ENCODE results near the gene BAMBI.

Gene BAMBI

DNA sequence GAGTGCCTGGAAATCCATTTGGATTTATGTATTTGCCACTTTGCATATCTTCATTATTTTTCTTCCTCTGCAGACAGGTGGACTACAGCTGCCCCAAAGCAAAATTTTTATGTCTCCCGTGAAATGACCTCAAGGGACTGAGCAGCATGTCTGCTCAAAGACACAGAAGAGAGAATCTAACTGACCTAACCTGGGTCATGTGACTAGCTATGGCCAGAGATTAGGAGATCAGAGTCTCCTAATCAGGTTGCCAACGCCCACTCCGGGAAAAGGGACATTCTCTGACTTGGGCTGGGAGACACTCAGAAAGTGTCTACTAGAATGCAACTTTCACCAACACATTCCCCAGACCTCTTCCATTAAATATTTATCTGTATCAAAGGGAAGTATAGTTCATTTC lies 2.5 kb upstream of the BAMBI start:
- no peak overlapping the region for H2AK5ac ChIP-seq (ENCODE audit: low read depth, low read length)
- no peak overlapping the region for H2BK12ac ChIP-seq (ENCODE audit: low read length)
- no CpG with 5 or more reads among the region's 3 CpGs for WGBS, 2 donors (ENCODE audit: extremely low coverage in 2 of 2, insufficient read length in 2 of 2, insufficient replicate concordance in 1 of 2)
- no peak overlapping the region for H3K18ac ChIP-seq (ENCODE audit: low read length)
- DNase-seq (ENCODE audit: low spot score): no peak
- no peak overlapping the region for H3K27ac ChIP-seq (replicated peaks; ENCODE audit: low read length)
- H3K79me1 ChIP-seq (ENCODE audit: low read depth, low read length): no peaks in the 10 kb centered on the region
- no peak overlapping the region for H2BK120ac ChIP-seq (ENCODE audit: low read depth, low read length)
- H3K4me3 ChIP-seq (ENCODE audit: low read length in 2 of 2): no peak overlapping the region
- H2AFZ ChIP-seq (ENCODE audit: low read length): no peak overlapping the region
- H3K9ac ChIP-seq (ENCODE audit: low read depth, low read length, poor library complexity): no peak overlapping the region
- no peak overlapping the region for H2BK15ac ChIP-seq (ENCODE audit: low read length)
- H3K36me3 ChIP-seq (replicated peaks in 1 of 2; ENCODE audit: control insufficient read depth in 2 of 2, insufficient read depth in 2 of 2, low read length in 2 of 2): no peaks in the 10 kb centered on the region
- H3K27me3 ChIP-seq (ENCODE audit: control insufficient read depth in 3 of 3, insufficient read depth in 3 of 3, low read depth in 1 of 3, low read length in 3 of 3): peaks cover 2 to 75% (median 48%) of the 10 kb centered on the region in 3 experiments
- H4K8ac ChIP-seq (ENCODE audit: low read depth, low read length): no peak overlapping the region
- H3K4me2 ChIP-seq (ENCODE audit: insufficient read depth, low read length, poor library complexity, severe bottlenecking): no peak overlapping the region
- H4K91ac ChIP-seq (ENCODE audit: low read depth, low read length, poor library complexity): no peak overlapping the region
- no peak overlapping the region for H3K14ac ChIP-seq (ENCODE audit: low read length)
- H3K23ac ChIP-seq (ENCODE audit: low read depth, low read length, poor library complexity): no peak overlapping the region
- H3K9me3 ChIP-seq (replicated peaks in 1 of 2; ENCODE audit: control insufficient read depth in 2 of 2, insufficient read depth in 1 of 2, low read depth in 1 of 2, low read length in 2 of 2): peaks cover under 1 to 1% of the 10 kb centered on the region in 2 donors
- no peak overlapping the region for H3K4ac ChIP-seq (ENCODE audit: low read length)
- H2BK5ac ChIP-seq (ENCODE audit: low read length): no peak overlapping the region
- peaks cover 3 to 6% of the 10 kb centered on the region in 2 donors for H3K4me1 ChIP-seq (ENCODE audit: control insufficient read depth in 2 of 2, insufficient read depth in 1 of 2, low read depth in 1 of 2, low read length in 2 of 2)

GRCh38 chr10:28676326-28676967 lies 874 bp upstream of the BAMBI start:
- Histone ChIP-seq H2AFZ (ENCODE audit: low read length) (peak overlapping the region; percentile 97), H2BK120ac (ENCODE audit: low read depth, low read length) (no peak overlapping the region), H4K8ac (ENCODE audit: low read depth, low read length) (no peak overlapping the region), H3K27me3 (ENCODE audit: control insufficient read depth in 3 of 3, insufficient read depth in 3 of 3, low read depth in 1 of 3, low read length in 3 of 3) (peaks cover 0 to 79% (median 44%) of the 10 kb centered on the region in 3 experiments), H2AK5ac (ENCODE audit: low read depth, low read length) (no peak overlapping the region), H2BK12ac (ENCODE audit: low read length) (no peak overlapping the region), H2BK15ac (ENCODE audit: low read length) (no peak overlapping the region), H3K23ac (ENCODE audit: low read depth, low read length, poor library complexity) (no peak overlapping the region), H3K79me1 (ENCODE audit: low read depth, low read length) (no peaks in the 10 kb centered on the region), H3K14ac (ENCODE audit: low read length) (no peak overlapping the region), H3K27ac (replicated peaks; ENCODE audit: low read length) (no peak overlapping the region), H3K4me3 (ENCODE audit: low read length in 2 of 2) (peak overlapping the region; percentile 29 to 79), H2BK5ac (ENCODE audit: low read length) (no peak overlapping the region), H3K9ac (ENCODE audit: low read depth, low read length, poor library complexity) (peak overlapping the region; percentile 50), H4K91ac (ENCODE audit: low read depth, low read length, poor library complexity) (no peak overlapping the region), H3K4ac (ENCODE audit: low read length) (no peak overlapping the region), H3K36me3 (replicated peaks in 1 of 2; ENCODE audit: control insufficient read depth in 2 of 2, insufficient read depth in 2 of 2, low read length in 2 of 2) (no peaks in the 10 kb centered on the region), H3K4me2 (ENCODE audit: insufficient read depth, low read length, poor library complexity, severe bottlenecking) (peak overlapping the region; percentile 96), H3K9me3 (replicated peaks in 1 of 2; ENCODE audit: control insufficient read depth in 2 of 2, insufficient read depth in 1 of 2, low read depth in 1 of 2, low read length in 2 of 2) (no peaks in the 10 kb centered on the region), H3K18ac (ENCODE audit: low read length) (no peak overlapping the region), H3K4me1 (ENCODE audit: control insufficient read depth in 2 of 2, insufficient read depth in 1 of 2, low read depth in 1 of 2, low read length in 2 of 2) (peaks cover 6 to 7% of the 10 kb centered on the region in 2 donors)
- no peak for DNase-seq (ENCODE audit: low spot score)
- WGBS, 2 donors (ENCODE audit: extremely low coverage in 2 of 2, insufficient read length in 2 of 2, insufficient replicate concordance in 1 of 2): no CpG with 5 or more reads among the region's 25 CpGs

DNA sequence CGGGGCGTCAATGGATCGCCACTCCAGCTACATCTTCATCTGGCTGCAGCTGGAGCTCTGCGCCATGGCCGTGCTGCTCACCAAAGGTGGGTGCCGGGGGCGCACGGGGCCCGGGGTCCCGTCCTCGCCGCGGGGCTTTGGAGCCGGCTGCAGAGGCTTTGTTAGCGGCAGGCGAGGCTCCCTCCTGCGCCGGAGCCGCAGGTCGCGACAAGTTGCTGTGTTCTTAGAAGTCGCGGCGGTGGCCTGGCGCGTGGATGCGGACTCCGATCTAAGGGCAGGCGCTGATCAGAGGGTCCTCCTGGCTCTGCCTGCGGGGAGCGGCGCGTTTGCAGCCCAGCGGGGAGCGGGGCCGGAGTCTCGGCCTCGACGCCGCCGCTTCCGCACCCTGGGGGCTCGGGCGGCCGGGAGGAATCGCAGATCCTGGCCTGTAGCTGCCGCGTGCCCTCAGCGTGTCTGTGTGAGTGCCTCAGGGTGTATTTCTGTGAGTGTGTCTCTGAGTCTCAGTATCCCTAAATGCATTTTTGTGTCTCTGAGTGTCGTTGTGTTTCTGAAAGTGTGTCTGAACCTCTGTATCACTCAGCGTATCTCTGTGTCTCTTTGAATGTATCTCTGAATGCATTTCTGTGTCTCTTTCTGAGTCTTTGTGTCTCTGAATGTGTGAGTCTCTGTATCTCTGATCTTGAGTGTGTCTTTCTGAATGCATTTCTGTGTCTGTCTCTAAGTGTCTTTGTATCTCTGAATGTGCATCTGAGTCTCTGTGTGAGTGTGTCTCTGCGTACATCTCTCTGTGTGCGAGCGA lies 766 bp downstream of the BAMBI start:
- no peak overlapping the region for H2AK5ac ChIP-seq (ENCODE audit: low read depth, low read length)
- no peak for DNase-seq (ENCODE audit: low spot score)
- H3K27ac ChIP-seq (replicated peaks; ENCODE audit: low read length): no peak overlapping the region

More for the DNA sequence above, 766 bp downstream of the BAMBI start:
- no peaks in the 10 kb centered on the region for H3K36me3 ChIP-seq (replicated peaks in 1 of 2; ENCODE audit: control insufficient read depth in 2 of 2, insufficient read depth in 2 of 2, low read length in 2 of 2)
- peaks cover 6 to 7% of the 10 kb centered on the region in 2 donors for H3K4me1 ChIP-seq (ENCODE audit: control insufficient read depth in 2 of 2, insufficient read depth in 1 of 2, low read depth in 1 of 2, low read length in 2 of 2)
- H3K9me3 ChIP-seq (replicated peaks in 1 of 2; ENCODE audit: control insufficient read depth in 2 of 2, insufficient read depth in 1 of 2, low read depth in 1 of 2, low read length in 2 of 2): no peaks in the 10 kb centered on the region
- H3K4me2 ChIP-seq (ENCODE audit: insufficient read depth, low read length, poor library complexity, severe bottlenecking): peak overlapping the region; percentile 96
- H3K27me3 ChIP-seq (ENCODE audit: control insufficient read depth in 3 of 3, insufficient read depth in 3 of 3, low read depth in 1 of 3, low read length in 3 of 3): peaks cover 0 to 70% (median 47%) of the 10 kb centered on the region in 3 experiments
- H4K91ac ChIP-seq (ENCODE audit: low read depth, low read length, poor library complexity): no peak overlapping the region
- H3K9ac ChIP-seq (ENCODE audit: low read depth, low read length, poor library complexity): peak overlapping the region; percentile 85
- no CpG with 5 or more reads among the region's 54 CpGs for WGBS, 2 donors (ENCODE audit: extremely low coverage in 2 of 2, insufficient read length in 2 of 2, insufficient replicate concordance in 1 of 2)
- H2BK12ac ChIP-seq (ENCODE audit: low read length): no peak overlapping the region
- H3K79me1 ChIP-seq (ENCODE audit: low read depth, low read length): no peaks in the 10 kb centered on the region
- peak overlapping the region; percentile 76 for H2BK15ac ChIP-seq (ENCODE audit: low read length)
- H3K18ac ChIP-seq (ENCODE audit: low read length): peak overlapping the region; percentile 93
- peak overlapping the region; percentile 23 for H3K23ac ChIP-seq (ENCODE audit: low read depth, low read length, poor library complexity)
- H3K4me3 ChIP-seq (ENCODE audit: low read length in 2 of 2): peak overlapping the region; percentile 39 to 88
- no peak overlapping the region for H3K4ac ChIP-seq (ENCODE audit: low read length)
- H4K8ac ChIP-seq (ENCODE audit: low read depth, low read length): no peak overlapping the region
- H2AFZ ChIP-seq (ENCODE audit: low read length): peak overlapping the region; percentile 97
- H3K14ac ChIP-seq (ENCODE audit: low read length): peak overlapping the region; percentile 65
- H2BK5ac ChIP-seq (ENCODE audit: low read length): no peak overlapping the region
- H2BK120ac ChIP-seq (ENCODE audit: low read depth, low read length): peak overlapping the region; percentile 62

All from neuronal stem cell (in vitro differentiated cells).